Stimulated activated CD4-positive, alpha-beta T cell treated with anti-CD3 and anti-CD28 coated beads, TNF-alpha, amount 100 ng/mL, for 4 hours (primary cell): ENCODE data around the gene SEMA3C.

Experiments
- DNase-seq, 3 experiments: peaks; one replicate each; pipeline ENCODE4 v3.0.0-alpha.2; 2020; ENCODE audit warnings: low read depth in 3 of 3

SEMA3C gene

GRCh38 chr7:80699045-80699638, 219.7 kb downstream of the SEMA3C start:
- no peak for DNase-seq
